Kidney (tissue), 14 donors: ENCODE measurements around the gene YOD1. TPM values are rescaled to one million over a fixed set of nuclear protein-coding genes. Genes with fewer than 3 reads are reported as not detected.

Experiments used
- DNase-seq, 5 donors: peaks; one replicate each; pipeline ENCODE4 v3.0.0-alpha.2; 2013 to 2020
- FAIRE-seq: peaks from 2 replicates; lab custom pipeline; 2012; peaks lifted over from hg19 to GRCh38; lab: Jason Lieb, UNC
- H3K27ac ChIP-seq, 2 donors: one replicate each; pipeline ENCODE4 v1.7.0; 2013; ENCODE audit warnings: low read depth in 2 of 2, low read length in 2 of 2, inconsistent platforms in 1 of 2
- H3K27me3 ChIP-seq: one replicate; pipeline ENCODE4 v1.7.1; 2013; ENCODE audit warnings: low read length, inconsistent platforms; ENCODE audit not compliant: control insufficient read depth, insufficient read depth
- H3K36me3 ChIP-seq, 3 donors: one replicate each; pipeline versions ENCODE4 v1.7.0 to v1.7.1; 2013; ENCODE audit warnings: low read length in 3 of 3, control low read depth in 1 of 3, inconsistent platforms in 1 of 3; ENCODE audit not compliant: insufficient read depth in 3 of 3, control insufficient read depth in 2 of 3
- H3K4me1 ChIP-seq, 3 donors: one replicate each; pipeline versions ENCODE4 v1.7.0 to v1.7.1; 2013; ENCODE audit warnings: low read length in 3 of 3, inconsistent platforms in 1 of 3, low read depth in 1 of 3; ENCODE audit not compliant: control insufficient read depth in 2 of 3, insufficient read depth in 2 of 3
- H3K4me3 ChIP-seq, 3 donors: one replicate each; pipeline versions ENCODE4 v1.7.0 to v1.8.1; 2013; ENCODE audit warnings: low read length in 3 of 3, control low read depth in 1 of 3, inconsistent platforms in 1 of 3
- H3K9ac ChIP-seq, 3 donors: one replicate each; pipeline versions ENCODE4 v1.7.0 to v1.7.1; 2013; ENCODE audit warnings: low read length in 3 of 3, control low read depth in 1 of 3, inconsistent platforms in 1 of 3
- H3K9me3 ChIP-seq, 3 donors: one replicate each; pipeline versions ENCODE4 v1.7.0 to v1.7.1; 2013; ENCODE audit warnings: low read length in 3 of 3, control low read depth in 1 of 3, inconsistent platforms in 1 of 3; ENCODE audit not compliant: control insufficient read depth in 2 of 3, insufficient read depth in 1 of 3
- CTCF ChIP-seq: IDR thresholded peaks from 3 replicates; pipeline ENCODE4 v1.5.1; 2012; ENCODE audit warnings: mild to moderate bottlenecking, moderate library complexity, borderline replicate concordance; ENCODE audit not compliant: insufficient read depth; ENCODE audit errors: extremely low read depth
- intact Hi-C: fragments of 100-400 bp; cut with DNase I; formaldehyde crosslinking; loops from one replicate; pipeline ENCODE4 v1.11.1; 2022
- polyA plus RNA-seq: library from polyadenylated mRNA; stranded (reverse); fragments of 350-450 nt; fragmentation: Illumina TruSeq; extraction: RNeasy Lipid Tissue Mini Kit (QIAGEN cat#74804); gene quantifications from one replicate; pipeline ENCODE4 v1.2.3, GENCODE V29; 2014; ENCODE audit warnings: low read depth, low replicate concordance; ENCODE audit not compliant: insufficient read depth
- total RNA-seq: library from RNA; stranded (reverse); fragmentation: NEBNext Ultra II Directional; extraction: Animal tissue kit (Norgen Biotek cat#: 25700); gene quantifications from one replicate; pipeline ENCODE4 v1.2.1, GENCODE V29; 2021
- donor health status: control.
- donor health status: control.
- donor health status: control.
- donor health status: control.
- donor health status: control.
- donor health status: DM: yes; HTN: yes; CAD: no.
- donor health status: Normal renal cell carcinoma (clear cell type).

The YOD1 gene
- total and polyA plus RNA-seq, 2 donors from 2014 or later, result 2.7 to 6.2 TPM

- no peak overlapping the region for H3K9ac ChIP-seq
- H3K27me3 ChIP-seq, result no peaks in the 10 kb centered on the region
- no peak for TF ChIP-seq CTCF
- H3K36me3 ChIP-seq, result no peaks in the 10 kb centered on the region
- intact Hi-C loops, result no loop called here
- no peaks in the 10 kb centered on the region for H3K9me3 ChIP-seq
- no peak overlapping the region for H3K27ac ChIP-seq
- H3K4me1 ChIP-seq, result peaks cover 0 to 4% (median 3%) of the 10 kb centered on the region in 3 donors
- DNase-seq (no peak), FAIRE-seq (no peak)
- no peak overlapping the region for H3K4me3 ChIP-seq
These were observed 40.3 kb upstream of the YOD1 start for GRCh38 chr1:207091200-207091908.

GRCh38 chr1:207089627-207090355, 38.8 kb upstream of the YOD1 start:
- Histone ChIP-seq H3K9me3 (no peaks in the 10 kb centered on the region), H3K4me1 (peaks cover 0 to 4% (median 3%) of the 10 kb centered on the region in 3 donors), H3K36me3 (no peaks in the 10 kb centered on the region), H3K27ac (no peak overlapping the region), H3K4me3 (no peak overlapping the region), H3K27me3 (no peaks in the 10 kb centered on the region), H3K9ac (no peak overlapping the region)
- no peak for TF ChIP-seq CTCF
- DNase-seq (no peak), FAIRE-seq (no peak)
- intact Hi-C loops, result loop anchor here (10.0 kb wide), 1 partner anchor 315 kb away; no protein-coding TSS in a partner anchor

GRCh38 chr1:207088701-207089626, 38.0 kb upstream of the YOD1 start, which contains the start of gene C4BPB:
TSS of gene C4BPB (plus strand) at chr1:207088860. CDS start at chr1:207089532, 672 bp downstream.
- intact Hi-C loops, result loop anchor here (10.0 kb wide), 1 partner anchor 316 kb away; no protein-coding TSS in a partner anchor
- Histone ChIP-seq H3K4me3 (no peak within 1 kb of the TSS), H3K9ac (no peak within 1 kb of the TSS), H3K27me3 (no peaks in the 10 kb centered on the region), H3K27ac (no peak within 1 kb of the TSS), H3K4me1 (peaks cover 0 to 4% (median 3%) of the 10 kb centered on the region in 3 donors), H3K9me3 (no peaks in the 10 kb centered on the region), H3K36me3 (no peaks in the 10 kb centered on the region)
- TF ChIP-seq CTCF, result no peak
- FAIRE-seq (no peak), DNase-seq (no peak)
